ENCODE data around the gene ADAMTS18.

Gene ADAMTS18

DNA sequence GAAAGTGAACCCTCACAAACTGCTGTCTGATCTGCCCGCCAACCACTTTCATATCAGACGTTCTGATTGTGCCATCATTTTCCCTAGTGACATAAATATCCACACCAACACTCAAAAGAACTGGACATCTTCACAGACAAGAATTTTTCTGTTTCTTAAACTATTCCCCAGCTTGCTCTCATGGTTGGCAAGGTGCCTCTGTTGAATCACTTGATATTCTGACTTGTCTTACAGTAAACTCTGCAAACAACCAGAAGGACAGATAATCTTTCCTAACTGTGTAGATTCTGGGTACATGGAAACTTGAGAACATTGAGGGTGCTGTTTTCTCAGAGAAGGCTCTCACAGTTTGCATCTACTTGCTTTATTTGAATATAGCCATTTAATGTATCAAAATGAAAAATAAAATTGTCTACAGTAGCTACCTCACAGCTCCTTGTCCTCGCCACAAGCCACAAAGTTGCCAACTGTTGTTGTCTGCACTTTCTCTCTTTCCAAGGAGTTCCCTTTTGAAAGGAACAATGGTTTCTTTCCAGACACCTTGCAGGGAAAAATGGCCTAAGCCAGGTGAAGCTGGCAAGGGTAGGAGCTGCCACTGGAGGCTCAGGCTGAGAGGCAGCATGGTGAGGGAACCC, 46.0 kb upstream of the ADAMTS18 start:
- ChIA-PET POLR2A (no interaction called here), CTCF (interaction anchor here (0.6 to 0.8 kb wide), 2 partner anchors 8 to 584 kb away, joined by 3 read pairs; no protein-coding TSS in a partner anchor)
- no peaks in the 10 kb centered on the region for H3K36me3 ChIP-seq (ENCODE audit: control insufficient read depth in 2 of 2, insufficient read depth in 1 of 2, low read length in 2 of 2)
- H3K27ac ChIP-seq (ENCODE audit: extremely low read depth, low read depth, low read length), result no peak overlapping the region
- TF ChIP-seq GLI4 (tag by site-specific recombination; IDR thresholded peaks at IDR 0.05) (no peak), ZNF2 (tag by site-specific recombination; IDR thresholded peaks at IDR 0.05) (no peak)
- TF ChIP-seq, protein P1, sequence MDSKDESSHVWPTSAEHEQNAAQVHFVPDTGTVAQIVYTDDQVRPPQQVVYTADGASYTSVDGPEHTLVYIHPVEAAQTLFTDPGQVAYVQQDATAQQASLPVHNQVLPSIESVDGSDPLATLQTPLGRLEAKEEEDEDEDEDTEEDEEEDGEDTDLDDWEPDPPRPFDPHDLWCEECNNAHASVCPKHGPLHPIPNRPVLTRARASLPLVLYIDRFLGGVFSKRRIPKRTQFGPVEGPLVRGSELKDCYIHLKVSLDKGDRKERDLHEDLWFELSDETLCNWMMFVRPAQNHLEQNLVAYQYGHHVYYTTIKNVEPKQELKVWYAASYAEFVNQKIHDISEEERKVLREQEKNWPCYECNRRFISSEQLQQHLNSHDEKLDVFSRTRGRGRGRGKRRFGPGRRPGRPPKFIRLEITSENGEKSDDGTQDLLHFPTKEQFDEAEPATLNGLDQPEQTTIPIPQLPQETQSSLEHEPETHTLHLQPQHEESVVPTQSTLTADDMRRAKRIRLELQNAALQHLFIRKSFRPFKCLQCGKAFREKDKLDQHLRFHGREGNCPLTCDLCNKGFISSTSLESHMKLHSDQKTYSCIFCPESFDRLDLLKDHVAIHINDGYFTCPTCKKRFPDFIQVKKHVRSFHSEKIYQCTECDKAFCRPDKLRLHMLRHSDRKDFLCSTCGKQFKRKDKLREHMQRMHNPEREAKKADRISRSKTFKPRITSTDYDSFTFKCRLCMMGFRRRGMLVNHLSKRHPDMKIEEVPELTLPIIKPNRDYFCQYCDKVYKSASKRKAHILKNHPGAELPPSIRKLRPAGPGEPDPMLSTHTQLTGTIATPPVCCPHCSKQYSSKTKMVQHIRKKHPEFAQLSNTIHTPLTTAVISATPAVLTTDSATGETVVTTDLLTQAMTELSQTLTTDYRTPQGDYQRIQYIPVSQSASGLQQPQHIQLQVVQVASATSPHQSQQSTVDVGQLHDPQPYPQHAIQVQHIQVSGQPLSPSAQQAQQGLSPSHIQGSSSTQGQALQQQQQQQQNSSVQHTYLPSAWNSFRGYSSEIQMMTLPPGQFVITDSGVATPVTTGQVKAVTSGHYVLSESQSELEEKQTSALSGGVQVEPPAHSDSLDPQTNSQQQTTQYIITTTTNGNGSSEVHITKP (tag by site-specific recombination; IDR thresholded peaks at IDR 0.05), result peak; percentile 92
- no peaks in the 10 kb centered on the region for H3K9me3 ChIP-seq (ENCODE audit: control insufficient read depth, insufficient read depth, low read depth, low read length)
- H3K4me1 ChIP-seq (ENCODE audit: control insufficient read depth, insufficient read depth, low read length), result no peaks in the 10 kb centered on the region; the same call in 1 of the 2 replicates
- no peak overlapping the region for H3K4me3 ChIP-seq (ENCODE audit: low read depth, low read length)

DNA sequence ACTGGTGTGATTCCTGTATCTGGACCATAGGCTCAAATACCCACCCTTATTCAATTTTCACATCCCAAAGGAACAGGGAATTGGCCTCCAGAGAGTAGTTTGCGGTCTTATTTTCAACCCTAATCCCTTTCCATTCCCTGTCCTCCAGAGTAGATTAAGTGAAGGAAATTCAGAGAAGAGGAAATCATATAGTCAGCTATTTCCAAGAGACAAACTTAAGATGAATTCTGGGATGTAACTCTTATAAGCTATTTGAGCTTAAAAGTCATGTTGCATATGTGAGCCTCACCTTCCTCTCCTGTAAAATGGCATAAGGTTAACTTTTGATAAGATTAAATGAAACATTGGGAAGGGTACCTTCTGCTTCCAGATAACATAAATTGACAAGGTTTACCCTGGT, 37.4 kb upstream of the ADAMTS18 start:
- Histone ChIP-seq H3K27ac (ENCODE audit: extremely low read depth, low read depth, low read length) (no peak overlapping the region), H3K4me1 (ENCODE audit: control insufficient read depth, insufficient read depth, low read length) (peaks cover 6% of the 10 kb centered on the region; the same call in 1 of the 2 replicates), H3K9me3 (ENCODE audit: control insufficient read depth, insufficient read depth, low read depth, low read length) (no peaks in the 10 kb centered on the region), H3K4me3 (ENCODE audit: low read depth, low read length) (no peak overlapping the region), H3K36me3 (ENCODE audit: control insufficient read depth in 2 of 2, insufficient read depth in 1 of 2, low read length in 2 of 2) (no peaks in the 10 kb centered on the region)
- CTCF ChIA-PET, result interaction anchor here (0.7 kb wide), 1 partner anchor 28 kb away, joined by 3 read pairs; no protein-coding TSS in a partner anchor
- TF ChIP-seq GLI4 (tag by site-specific recombination; IDR thresholded peaks at IDR 0.05), result no peak
- no peak for TF ChIP-seq ZNF239 (tag by site-specific recombination; IDR thresholded peaks at IDR 0.05)
- TF ChIP-seq ZIC2 (tag by site-specific recombination; IDR thresholded peaks at IDR 0.05), result no peak
- TF ChIP-seq ZNF426 (tag by site-specific recombination; IDR thresholded peaks at IDR 0.05), result no peak
- TF ChIP-seq ZNF623 (tag by site-specific recombination; IDR thresholded peaks at IDR 0.05), result no peak
- no peak for TF ChIP-seq ZNF404 (tag by site-specific recombination; IDR thresholded peaks at IDR 0.05)
- TF ChIP-seq ZFP3 (tag by site-specific recombination; IDR thresholded peaks at IDR 0.05; ENCODE audit: low read depth), result no peak
- TF ChIP-seq, protein P2, sequence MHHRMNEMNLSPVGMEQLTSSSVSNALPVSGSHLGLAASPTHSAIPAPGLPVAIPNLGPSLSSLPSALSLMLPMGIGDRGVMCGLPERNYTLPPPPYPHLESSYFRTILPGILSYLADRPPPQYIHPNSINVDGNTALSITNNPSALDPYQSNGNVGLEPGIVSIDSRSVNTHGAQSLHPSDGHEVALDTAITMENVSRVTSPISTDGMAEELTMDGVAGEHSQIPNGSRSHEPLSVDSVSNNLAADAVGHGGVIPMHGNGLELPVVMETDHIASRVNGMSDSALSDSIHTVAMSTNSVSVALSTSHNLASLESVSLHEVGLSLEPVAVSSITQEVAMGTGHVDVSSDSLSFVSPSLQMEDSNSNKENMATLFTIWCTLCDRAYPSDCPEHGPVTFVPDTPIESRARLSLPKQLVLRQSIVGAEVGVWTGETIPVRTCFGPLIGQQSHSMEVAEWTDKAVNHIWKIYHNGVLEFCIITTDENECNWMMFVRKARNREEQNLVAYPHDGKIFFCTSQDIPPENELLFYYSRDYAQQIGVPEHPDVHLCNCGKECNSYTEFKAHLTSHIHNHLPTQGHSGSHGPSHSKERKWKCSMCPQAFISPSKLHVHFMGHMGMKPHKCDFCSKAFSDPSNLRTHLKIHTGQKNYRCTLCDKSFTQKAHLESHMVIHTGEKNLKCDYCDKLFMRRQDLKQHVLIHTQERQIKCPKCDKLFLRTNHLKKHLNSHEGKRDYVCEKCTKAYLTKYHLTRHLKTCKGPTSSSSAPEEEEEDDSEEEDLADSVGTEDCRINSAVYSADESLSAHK (tag by site-specific recombination; IDR thresholded peaks at IDR 0.05), result no peak
- no peak for TF ChIP-seq ZNF23 (tag by site-specific recombination; IDR thresholded peaks at IDR 0.05; ENCODE audit: borderline replicate concordance)
- TF ChIP-seq ZBTB8A (tag by site-specific recombination; IDR thresholded peaks at IDR 0.05), result no peak
- POLR2A ChIA-PET, result no interaction called here

DNA sequence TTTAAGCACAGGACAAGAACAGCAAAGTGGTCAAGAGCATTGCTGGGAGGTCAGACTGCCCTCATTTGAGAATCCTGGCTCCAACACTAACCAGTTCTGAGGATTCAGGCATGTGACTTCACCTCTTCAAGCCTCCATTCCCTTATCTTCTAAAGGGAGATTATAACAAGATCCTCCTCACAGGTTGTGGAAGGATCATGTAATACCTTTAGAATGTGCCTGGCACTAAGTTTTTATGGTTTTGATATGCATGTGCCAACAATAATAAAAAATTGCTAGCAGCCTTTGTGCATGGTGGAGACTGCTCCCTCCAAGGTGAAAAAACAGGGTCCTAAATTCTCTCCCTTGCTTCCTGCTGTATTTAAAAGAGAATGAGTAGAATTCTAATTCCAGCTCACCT, 36.0 kb upstream of the ADAMTS18 start:
- CTCF ChIA-PET, result interaction anchor here (0.7 kb wide), 1 partner anchor 43 kb away, joined by 3 read pairs; no protein-coding TSS in a partner anchor
- POLR2A ChIA-PET, result no interaction called here
- peak; percentile 62; the same call in 1 of the 2 replicates for TF ChIP-seq MZF1 (tag by site-specific recombination; IDR thresholded peaks at IDR 0.05; ENCODE audit: borderline replicate concordance)
- TF ChIP-seq, protein P3, sequence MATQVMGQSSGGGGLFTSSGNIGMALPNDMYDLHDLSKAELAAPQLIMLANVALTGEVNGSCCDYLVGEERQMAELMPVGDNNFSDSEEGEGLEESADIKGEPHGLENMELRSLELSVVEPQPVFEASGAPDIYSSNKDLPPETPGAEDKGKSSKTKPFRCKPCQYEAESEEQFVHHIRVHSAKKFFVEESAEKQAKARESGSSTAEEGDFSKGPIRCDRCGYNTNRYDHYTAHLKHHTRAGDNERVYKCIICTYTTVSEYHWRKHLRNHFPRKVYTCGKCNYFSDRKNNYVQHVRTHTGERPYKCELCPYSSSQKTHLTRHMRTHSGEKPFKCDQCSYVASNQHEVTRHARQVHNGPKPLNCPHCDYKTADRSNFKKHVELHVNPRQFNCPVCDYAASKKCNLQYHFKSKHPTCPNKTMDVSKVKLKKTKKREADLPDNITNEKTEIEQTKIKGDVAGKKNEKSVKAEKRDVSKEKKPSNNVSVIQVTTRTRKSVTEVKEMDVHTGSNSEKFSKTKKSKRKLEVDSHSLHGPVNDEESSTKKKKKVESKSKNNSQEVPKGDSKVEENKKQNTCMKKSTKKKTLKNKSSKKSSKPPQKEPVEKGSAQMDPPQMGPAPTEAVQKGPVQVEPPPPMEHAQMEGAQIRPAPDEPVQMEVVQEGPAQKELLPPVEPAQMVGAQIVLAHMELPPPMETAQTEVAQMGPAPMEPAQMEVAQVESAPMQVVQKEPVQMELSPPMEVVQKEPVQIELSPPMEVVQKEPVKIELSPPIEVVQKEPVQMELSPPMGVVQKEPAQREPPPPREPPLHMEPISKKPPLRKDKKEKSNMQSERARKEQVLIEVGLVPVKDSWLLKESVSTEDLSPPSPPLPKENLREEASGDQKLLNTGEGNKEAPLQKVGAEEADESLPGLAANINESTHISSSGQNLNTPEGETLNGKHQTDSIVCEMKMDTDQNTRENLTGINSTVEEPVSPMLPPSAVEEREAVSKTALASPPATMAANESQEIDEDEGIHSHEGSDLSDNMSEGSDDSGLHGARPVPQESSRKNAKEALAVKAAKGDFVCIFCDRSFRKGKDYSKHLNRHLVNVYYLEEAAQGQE (tag by site-specific recombination; IDR thresholded peaks at IDR 0.05), result no peak
- TF ChIP-seq, protein P4, sequence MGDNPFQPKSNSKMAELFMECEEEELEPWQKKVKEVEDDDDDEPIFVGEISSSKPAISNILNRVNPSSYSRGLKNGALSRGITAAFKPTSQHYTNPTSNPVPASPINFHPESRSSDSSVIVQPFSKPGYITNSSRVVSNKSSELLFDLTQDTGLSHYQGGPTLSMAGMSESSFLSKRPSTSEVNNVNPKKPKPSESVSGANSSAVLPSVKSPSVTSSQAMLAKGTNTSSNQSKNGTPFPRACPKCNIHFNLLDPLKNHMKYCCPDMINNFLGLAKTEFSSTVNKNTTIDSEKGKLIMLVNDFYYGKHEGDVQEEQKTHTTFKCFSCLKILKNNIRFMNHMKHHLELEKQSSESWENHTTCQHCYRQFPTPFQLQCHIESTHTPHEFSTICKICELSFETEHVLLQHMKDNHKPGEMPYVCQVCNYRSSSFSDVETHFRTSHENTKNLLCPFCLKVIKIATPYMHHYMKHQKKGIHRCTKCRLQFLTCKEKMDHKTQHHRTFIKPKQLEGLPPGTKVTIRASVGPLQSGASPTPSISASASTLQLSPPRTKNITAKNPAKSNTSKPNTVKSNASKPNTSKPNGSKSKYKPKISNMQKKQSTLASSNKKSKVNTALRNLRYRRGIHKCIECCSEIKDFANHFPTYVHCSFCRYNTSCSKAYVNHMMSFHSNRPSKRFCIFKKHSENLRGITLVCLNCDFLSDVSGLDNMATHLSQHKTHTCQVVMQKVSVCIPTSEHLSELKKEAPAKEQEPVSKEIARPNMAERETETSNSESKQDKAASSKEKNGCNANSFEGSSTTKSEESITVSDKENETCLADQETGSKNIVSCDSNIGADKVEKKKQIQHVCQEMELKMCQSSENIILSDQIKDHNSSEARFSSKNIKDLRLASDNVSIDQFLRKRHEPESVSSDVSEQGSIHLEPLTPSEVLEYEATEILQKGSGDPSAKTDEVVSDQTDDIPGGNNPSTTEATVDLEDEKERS (tag by site-specific recombination; IDR thresholded peaks at IDR 0.05), result no peak
- TF ChIP-seq ZXDB (tag by site-specific recombination; IDR thresholded peaks at IDR 0.05), result 0 out of 2 replicates have a peak, but pooled peaks have one; percentile 31
- TF ChIP-seq ZNF48 (tag by site-specific recombination; IDR thresholded peaks at IDR 0.05), result no peak
- no peak for TF ChIP-seq ZNF366 (tag by site-specific recombination; conservative IDR thresholded peaks at IDR 0.05)

More for the DNA sequence above, 36.0 kb upstream of the ADAMTS18 start:
- no peak overlapping the region for H3K4me3 ChIP-seq (ENCODE audit: low read depth, low read length)
- H3K9me3 ChIP-seq (ENCODE audit: control insufficient read depth, insufficient read depth, low read depth, low read length), result no peaks in the 10 kb centered on the region
- no peaks in the 10 kb centered on the region for H3K36me3 ChIP-seq (ENCODE audit: control insufficient read depth in 2 of 2, insufficient read depth in 1 of 2, low read length in 2 of 2)
- H3K4me1 ChIP-seq (ENCODE audit: control insufficient read depth, insufficient read depth, low read length), result peaks cover 6% of the 10 kb centered on the region; the same call in 1 of the 2 replicates
- no peak overlapping the region for H3K27ac ChIP-seq (ENCODE audit: extremely low read depth, low read depth, low read length)

Measured in HEK293 (cell line).